GM19025 (cell line): ENCODE data around the gene AGAP1.

Experiments used
- ATAC-seq: cut with Tn5 transposase; IDR thresholded peaks from one replicate; pipeline ENCODE4 v1.9.1; 2021; ENCODE audit warnings: mild to moderate bottlenecking, low read depth, moderate library complexity; ENCODE audit not compliant: unreplicated experiment

The AGAP1 gene

DNA sequence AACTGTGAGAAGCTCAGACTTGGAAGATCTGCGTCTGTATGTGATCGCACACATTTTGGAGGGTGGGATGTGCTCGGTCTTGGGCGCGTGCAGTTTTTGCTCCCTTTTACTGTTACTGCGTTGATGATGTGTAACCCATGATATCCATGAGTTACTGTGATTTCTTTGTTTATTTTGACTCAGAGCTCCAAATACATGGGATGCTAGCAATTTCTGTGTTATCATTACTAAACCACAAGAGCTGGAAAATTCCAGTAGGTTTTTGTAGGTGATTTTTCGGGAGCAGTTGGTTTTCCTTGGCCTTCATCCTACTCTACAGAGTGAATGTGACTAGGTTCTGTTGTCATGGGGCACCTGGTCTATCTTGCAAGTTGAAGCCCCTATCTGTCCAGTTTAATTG, 124.2 kb downstream of the AGAP1 start:
- ATAC-seq: no peak

DNA sequence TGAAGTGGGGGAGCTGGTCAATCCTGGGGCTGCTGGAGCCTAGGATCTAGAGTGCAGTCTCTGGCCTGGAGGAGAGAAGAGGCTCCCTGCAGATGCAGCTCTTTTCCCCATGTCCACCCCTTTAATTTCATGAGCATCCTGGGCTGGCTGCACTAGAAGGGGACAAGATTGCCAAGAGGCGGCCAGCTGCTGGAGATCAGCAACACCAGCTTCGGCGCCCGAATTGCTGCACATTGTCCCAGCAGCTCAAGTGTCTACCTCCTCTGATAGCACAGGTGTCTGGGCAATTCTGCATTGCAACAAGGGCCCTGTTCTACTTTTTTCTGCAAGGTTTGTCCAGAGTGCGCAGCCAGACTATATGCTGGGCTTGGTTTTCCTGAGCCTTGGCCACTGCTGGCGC, 125.7 kb downstream of the AGAP1 start:
- no peak for ATAC-seq

DNA sequence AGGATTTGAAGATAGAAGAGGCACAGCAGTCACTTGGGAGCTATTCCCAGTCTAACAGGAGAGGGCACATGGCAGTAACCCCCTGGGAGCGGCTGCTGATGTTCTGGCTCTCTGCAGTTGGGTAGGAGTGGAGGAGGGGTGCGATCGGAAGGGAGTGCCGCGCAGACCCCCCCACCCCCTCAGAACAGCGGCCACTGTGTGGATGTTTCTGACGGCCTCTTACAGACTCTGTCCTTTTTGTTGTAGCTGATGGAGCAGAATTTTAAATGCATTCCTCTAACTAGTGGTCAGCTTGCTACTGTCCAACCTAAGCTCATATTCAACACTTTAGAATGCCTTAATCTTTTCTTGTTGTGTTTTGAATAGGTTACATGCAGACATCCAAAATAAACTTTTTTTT, 127.9 kb downstream of the AGAP1 start:
- no peak for ATAC-seq

DNA sequence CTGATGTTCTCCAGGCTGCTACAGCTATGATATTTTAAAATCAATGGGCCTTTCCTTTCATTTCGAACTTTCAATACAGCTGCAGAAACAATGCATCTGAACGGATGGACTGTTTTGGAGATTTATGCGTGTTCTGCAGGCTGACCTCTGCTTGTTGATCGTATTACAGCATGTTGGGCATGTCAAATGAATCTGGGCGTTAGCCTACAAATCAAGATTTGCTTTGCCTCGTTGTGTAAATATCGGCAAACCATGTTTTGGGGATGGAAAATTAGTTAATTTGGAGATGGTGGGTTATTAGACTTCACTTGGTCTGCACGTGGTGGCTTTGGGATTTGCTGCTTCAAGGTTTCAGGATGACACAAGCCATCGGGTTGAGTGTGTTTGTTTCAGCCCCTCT, 129.3 kb downstream of the AGAP1 start:
- no peak for ATAC-seq

DNA sequence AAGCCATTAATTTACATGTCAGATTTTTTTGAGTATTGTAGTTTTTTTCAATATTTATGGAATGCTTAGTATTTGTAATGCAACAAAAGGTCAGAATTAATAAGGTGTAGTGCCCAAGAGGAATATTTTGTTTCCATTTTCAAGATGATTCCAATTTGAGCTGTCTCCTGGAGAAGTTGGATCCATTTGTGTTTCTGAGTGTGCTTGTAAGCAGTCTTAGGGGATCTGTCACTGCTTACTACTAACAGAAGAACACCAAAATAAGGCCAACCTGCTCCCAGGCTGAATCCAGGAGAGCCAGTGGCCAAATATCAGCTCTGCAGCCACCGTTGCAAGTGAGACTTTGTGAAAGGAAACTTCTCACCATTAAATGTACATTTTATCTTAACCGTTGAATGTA, 129.9 kb downstream of the AGAP1 start:
- ATAC-seq: no peak

DNA sequence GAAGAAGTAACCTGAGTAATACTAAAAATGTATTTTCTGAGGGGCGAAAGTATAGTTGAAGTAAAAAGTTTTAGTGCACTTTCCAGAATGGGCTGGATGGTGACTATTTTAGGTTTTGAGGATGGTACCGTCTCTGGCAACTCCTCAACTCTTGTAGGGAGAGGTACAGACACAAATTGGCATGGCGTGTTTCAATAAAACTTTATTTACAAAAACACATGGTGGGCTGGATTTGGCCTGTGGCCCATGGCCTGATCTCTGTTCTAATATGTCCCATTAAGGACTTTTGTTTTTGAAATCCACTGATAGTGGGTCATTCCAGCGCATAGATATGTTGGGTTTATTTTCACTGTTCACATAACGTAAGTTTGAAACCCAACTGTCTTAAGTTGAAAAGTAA, 132.8 kb downstream of the AGAP1 start:
- ATAC-seq: no peak

DNA sequence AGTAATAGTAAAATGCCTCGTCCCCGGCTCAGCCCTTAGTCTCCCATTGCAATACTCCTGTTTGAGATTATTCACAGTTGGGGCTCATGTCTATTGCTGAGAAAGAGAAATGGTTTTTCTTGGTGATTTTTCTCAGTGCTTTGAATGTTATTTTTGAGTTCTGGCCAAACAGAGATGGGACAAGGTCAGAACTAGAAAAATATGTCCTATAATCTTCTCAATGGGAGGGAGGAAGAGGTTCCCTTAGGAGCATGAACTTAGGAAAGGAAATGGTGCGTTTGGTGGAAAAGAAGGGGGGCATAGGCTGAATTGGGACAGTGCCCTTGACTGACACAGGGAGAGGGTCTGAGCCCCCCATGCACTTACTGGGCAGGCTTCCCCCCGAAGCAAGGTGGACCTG, 133.8 kb downstream of the AGAP1 start:
- ATAC-seq: no peak

DNA sequence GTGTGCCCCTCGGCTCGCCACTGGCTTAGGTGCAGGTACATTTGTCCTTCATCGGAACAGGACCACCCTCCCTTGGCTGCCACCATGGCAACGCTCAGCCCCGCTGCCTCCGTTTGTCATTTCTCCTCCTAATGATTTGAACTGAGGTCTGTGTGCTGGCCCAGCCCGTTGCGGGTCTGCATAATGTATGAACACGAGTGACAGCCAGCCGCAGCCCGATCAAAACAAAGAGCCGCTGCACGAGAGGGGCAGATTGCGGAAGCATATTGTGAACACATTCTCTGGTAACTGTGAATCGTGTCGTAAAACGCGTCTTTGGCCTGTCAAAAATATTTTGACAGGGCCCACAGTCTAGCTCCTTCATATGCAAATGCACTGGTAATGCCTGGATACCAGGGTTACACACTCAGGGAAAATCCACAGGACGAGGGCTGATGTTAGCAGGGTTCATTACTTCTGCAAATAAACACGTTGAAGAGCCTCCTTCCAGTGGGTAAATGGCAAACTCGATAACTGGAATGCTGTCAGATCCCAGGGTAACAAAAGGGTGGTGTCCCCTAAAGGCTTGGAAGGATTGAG, 137.0 kb downstream of the AGAP1 start:
- no peak for ATAC-seq

DNA sequence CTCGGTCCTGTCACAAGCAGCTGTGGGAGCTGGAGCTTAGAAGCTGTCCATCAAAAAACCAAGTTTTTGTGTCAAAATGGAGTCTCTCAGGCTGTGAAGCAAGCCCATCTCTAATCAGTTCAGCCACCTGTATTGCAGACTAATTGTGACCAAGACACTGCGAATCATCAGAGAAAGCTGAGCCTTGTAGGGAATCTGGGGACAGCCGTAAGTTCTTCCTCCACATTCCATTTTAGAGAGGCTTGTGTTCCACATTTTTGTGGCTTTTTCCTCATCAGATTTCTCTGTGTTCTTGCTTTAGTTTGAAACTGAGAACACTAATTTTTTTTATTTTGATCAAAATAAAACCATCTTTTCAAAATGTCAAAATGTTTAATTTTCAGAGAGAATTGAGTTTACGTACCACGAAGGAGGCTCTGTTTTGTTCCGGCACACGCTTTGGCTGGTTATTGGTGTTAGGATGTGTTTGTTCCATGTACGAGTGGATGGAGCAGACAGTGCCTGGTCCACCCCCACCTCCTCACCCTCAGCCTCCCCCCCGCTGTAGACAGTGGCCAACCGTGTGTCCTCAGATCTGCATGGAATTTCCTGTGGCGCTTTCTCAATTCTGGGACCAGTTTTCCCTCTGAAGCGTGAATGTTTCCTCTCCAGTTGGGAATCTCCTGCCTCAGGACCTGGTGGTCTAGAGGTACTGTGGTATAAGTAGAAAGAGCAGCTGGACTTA, 140.8 kb downstream of the AGAP1 start:
- no peak for ATAC-seq

DNA sequence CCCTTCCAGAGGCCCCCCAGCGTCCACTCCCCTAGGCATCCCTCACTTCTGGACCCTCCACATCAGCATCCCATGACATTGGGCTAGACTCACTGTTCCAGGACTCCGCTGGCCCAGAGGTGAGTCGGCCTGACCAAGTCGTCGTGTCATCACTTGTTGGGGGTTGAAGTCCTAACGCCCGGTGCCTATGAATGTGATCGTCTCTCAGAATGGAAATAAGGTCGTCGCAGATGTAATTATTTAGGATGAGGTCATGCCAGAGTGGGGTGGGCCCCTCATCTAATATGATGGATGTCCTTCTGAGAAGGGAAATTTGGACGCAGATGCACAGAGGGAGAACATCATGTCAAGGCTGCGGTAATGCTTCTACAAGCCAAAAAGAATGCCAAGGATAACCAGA, 142.7 kb downstream of the AGAP1 start:
- ATAC-seq: no peak

DNA sequence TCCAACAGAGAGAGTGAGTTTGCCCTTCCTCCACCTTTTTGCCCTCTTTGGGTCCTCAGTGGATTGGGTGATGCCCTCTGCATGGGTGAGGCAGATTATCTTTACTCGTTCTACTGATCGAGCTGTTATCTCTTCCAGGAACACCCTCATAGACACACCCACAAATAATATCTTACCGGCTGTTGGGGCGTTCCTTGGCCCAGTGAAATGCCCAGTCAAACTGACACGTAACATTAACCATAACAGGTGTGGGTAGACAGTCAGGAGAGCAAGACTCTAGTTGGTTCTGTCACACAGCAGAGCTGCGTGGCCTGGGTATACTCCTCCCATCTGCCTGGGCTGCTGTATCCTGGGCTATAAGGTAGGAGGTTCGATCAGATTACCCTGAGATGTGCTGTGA, 144.1 kb downstream of the AGAP1 start:
- ATAC-seq: no peak

DNA sequence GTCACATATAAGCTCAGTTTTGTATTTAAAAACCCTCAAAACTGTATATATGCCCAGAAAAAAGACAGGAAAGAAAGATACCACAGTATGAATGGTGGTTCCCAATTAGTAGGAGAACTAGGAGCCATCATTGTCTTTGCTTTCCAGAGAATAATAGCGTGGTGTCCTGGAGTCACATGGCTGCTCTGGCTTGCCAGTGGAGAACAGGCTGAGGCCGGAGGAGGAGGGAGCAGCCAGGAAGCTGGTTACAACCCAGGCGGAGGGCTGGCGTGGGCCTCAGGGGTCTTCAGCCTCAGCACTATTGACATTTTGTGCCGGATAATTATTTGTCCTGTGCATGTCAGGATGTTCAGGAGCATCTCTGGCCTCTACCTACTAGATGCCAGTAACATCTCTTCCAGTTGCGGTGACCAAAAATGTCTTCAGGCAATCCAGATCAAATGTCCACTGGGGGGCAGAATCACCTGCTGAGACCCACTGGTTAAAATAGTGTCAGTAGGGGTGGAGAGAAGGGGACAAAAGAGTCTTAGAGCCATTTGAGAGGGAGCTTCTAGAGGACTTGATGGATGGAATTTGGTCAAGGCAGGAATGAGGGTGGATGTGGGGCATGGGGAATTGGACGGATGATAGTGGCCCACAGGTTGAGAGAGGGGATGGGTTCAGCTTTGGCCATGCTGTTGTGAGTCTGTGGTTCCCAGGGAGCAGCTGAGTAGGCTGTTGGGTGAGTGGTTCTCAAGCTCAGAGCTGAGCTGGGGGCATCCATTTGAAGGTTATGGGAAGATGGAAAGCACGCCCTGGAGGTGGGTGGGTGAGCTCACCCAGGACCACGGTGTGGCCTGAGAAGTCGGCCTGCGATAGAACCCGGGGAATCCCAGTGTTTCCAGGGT, 144.9 kb downstream of the AGAP1 start:
- ATAC-seq: no peak

DNA sequence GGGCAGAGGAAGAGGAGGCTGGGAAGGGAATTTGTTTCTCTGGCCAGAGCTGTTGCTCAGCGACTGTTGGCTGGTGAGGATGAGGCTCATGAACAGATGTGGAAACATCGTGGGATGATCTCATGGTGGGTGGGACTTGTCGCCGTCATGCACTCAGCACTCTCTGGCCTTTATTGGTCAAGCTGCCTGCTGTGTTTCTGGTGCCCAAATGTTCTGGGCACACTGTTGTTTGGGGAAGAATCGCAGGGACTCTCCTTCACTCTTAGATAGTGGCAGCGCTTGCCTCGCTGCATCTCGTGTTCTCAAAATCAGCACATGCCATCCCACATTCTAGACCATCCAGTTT, 145.6 kb downstream of the AGAP1 start:
- no peak for ATAC-seq

DNA sequence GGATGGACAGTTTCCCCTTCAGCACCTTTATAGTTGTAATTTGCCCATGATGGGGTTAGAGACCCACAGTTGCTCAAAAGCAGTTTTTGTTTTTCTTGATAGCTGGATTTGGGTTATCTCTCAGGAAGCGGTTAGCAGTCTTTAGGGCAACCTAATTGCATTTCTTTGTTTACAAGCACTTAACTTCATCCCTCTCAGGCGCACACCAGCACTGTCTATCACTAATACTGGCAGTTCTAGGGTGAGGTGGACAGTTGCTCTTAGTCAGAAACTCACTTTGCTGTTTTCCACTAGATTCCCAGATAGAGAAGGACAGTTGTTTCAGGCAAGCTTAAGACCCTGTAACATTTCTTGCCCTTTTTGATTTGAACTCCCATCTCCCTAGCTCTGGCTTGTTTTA, 146.0 kb downstream of the AGAP1 start:
- ATAC-seq: no peak

DNA sequence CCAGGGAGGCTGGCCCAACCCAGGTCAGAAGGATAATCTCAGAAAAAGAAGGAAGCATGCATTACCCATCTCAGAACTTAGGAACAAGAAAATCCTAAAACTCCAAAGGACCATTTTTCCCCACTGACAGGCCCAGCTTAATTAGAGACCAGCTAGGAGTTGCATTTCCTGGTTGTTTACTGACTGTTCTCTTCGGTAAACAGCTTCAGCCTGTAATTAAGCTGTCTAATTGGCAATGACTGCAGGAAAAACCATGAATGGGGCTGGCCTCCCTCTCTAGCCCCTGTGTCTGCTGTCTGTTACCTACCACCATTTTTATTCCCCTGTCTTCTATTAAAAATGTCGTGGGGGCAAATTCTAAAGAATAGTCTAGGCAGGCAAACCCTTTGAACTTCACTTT, 146.5 kb downstream of the AGAP1 start:
- ATAC-seq: no peak

DNA sequence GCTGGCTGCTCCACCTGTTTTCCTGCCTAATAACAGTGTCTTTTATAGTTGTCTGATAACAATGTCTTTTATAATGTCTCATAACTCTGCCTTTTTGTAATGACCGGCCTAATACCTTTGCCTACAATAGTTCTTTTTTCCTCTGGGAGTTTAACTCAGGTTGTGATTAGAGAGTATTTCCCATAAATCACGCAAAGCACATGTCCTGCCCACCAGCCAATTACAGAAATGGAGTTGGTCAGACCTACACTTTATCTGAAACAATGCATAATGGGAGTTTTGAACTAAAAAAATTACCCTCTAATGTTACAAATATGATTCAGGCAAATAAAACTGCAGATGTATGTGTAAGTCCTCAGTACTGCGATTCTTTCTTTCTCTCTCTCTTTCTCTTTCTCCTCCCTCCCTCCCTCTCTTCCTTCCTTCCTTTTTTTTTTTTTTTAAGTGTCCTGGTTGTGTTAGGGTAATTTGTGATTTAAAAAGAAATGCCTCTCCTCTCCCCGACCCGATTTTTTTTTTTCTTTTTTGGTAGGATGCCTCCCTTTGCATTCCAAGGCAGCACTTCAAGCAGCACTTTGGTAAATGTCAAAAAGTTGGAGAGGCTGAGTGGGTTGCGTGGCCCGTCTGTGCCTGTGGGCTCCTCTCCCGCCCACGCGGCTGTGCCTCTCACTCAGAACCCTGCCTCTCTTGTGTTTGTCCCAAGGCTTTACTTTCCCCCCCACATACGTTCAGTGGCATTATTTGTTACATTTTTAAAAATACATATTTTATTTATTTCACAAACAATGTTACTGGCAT, 147.3 kb downstream of the AGAP1 start:
- ATAC-seq: no peak

DNA sequence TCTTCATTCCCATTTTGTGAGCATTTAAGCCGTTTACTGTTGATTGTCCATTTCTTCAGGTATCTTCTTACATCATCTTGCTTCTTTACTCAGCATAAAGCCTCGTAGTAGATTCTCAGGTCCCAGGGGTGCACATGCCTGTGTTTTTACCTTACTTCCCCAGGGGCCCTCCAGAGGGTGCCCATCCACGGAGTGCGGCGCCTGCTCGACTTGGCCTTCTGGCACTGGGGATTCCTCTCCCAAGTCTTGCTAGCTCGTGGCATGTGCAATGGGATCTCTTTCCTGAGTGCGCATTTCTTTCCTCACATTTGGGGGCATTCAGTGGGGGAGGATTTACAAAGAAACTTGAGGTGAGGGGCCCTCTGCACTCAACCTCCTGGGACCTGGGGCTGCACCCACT, 148.1 kb downstream of the AGAP1 start:
- no peak for ATAC-seq

DNA sequence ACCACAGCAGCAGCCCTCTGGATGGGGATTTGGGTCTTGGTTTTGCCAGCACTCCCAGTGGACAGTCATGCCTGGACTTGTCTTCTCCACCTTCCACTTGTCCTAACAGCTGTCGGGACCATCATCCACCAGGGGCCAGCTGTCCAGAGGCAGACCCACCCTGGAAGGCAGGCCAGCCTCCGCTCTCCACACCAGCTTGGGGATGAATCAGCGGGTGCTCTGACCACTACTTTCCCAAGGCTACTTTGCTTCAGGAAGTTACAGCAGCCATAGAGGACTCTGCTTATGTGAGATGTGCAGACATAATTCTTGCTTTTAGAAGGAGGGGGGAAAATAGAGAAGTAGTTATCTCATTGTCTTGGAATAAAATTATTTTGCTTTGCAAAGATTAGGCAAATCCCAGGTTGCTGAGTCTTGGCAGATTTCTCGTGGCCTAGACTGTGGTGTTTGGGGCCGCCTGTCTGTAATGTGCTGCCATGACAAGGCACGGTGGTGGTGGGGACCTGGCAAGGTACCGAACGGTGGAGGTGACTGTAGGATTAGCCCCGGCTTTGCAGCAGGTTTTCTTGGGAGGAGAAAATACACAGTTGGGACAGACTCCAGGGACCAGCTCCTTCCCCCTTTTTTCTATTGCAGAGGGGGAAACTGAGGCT, 148.7 kb downstream of the AGAP1 start:
- ATAC-seq: no peak

DNA sequence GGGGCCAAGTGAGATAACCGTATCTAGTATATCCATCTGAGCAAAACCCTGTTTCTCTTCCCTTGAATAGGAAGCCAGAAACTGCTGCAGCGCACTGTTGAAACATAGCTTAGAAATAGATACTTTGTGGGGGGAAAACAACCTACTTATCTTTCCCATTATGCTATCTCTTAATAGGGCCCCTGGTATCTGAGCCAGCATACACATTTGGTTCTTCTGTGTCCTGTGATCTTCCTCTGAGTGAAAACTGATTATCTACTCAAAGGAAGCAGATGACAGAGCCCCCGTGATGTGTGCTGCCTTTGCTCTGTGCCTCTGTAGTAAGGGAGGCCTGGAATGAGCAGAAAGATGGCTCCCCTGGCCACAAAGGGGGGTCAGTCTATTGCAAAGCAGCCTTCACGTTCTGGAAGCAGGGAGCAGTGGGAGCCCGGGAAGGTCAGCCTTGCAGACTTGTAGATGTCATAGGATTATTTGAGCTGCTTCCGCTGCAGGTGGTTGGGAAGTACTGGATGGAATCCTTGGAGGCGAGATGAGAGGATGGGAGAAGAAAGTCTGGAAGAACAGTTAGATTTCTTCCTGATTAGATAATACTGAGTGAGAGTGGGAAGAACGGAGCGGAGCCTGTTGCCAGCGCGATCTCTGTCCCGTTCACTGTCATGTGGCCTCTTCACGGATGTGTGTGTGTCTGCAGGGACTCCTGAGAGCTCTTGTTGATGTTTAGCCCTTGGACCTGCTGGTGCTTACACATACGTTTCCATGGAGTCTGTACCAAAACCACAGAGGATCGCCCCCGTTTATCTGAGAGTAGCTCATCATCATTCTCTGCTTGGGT, 150.1 kb downstream of the AGAP1 start:
- no peak for ATAC-seq

DNA sequence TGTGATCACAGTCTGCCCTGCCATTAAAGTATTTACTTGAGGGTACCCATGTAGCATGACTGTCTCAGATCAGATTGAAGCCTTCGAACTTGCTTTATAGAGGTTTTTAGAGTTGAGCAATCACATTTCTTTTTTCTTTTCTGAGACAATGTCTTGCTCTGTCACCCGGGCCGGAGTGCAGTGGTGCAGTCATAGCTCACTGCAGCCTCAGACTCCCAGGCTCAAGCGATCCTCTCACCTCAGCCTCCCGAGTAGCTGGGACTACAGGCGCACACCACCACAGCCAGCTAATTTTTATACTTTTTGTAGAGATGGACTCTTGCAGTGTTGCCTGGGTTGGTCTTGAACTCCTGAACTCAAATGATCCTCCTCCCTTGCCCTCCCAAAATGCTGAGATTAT, 153.4 kb downstream of the AGAP1 start:
- no peak for ATAC-seq
